Measurements from ENCODE around the gene EXOSC9. TPM values are rescaled to one million over a fixed set of nuclear protein-coding genes. Genes with fewer than 3 reads are reported as not detected.

EXOSC9 gene
- total and polyA plus RNA-seq, 2 donors (not counting 1 experiment from before 2014, with no cell fraction given): 15.5 to 33.8 TPM

GRCh38 chr4:121861426-121861825, 60.3 kb downstream of the EXOSC9 start:
- no peak overlapping the region for H2AFZ ChIP-seq (ENCODE audit: low read length)
- H4K20me1 ChIP-seq (ENCODE audit: control insufficient read depth, extremely low read depth, insufficient read depth, low read length): no peaks in the 10 kb centered on the region
- TF ChIP-seq EZH2 (IDR thresholded peaks at IDR 0.05; ENCODE audit: low read length, missing control alignments): no peak
- TF ChIP-seq, protein P1, sequence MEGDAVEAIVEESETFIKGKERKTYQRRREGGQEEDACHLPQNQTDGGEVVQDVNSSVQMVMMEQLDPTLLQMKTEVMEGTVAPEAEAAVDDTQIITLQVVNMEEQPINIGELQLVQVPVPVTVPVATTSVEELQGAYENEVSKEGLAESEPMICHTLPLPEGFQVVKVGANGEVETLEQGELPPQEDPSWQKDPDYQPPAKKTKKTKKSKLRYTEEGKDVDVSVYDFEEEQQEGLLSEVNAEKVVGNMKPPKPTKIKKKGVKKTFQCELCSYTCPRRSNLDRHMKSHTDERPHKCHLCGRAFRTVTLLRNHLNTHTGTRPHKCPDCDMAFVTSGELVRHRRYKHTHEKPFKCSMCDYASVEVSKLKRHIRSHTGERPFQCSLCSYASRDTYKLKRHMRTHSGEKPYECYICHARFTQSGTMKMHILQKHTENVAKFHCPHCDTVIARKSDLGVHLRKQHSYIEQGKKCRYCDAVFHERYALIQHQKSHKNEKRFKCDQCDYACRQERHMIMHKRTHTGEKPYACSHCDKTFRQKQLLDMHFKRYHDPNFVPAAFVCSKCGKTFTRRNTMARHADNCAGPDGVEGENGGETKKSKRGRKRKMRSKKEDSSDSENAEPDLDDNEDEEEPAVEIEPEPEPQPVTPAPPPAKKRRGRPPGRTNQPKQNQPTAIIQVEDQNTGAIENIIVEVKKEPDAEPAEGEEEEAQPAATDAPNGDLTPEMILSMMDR (conservative IDR thresholded peaks at IDR 0.05 in 1 of 2, IDR thresholded peaks at IDR 0.05 in 1 of 2; ENCODE audit: low read depth in 1 of 2, low read length in 2 of 2): no peak
- no peak overlapping the region for H3K4me3 ChIP-seq (replicated peaks in 1 of 4; ENCODE audit: control extremely low read depth in 1 of 4, insufficient read depth in 1 of 4, low read depth in 3 of 4, low read length in 4 of 4)
- no peak for DNase-seq (ENCODE audit: low read depth in 2 of 2)
- H3K9ac ChIP-seq (ENCODE audit: insufficient read depth, low read length): no peak overlapping the region
- H3K36me3 ChIP-seq (ENCODE audit: control insufficient read depth, insufficient read depth, low read length): peaks cover 5% of the 10 kb centered on the region
- H3K27me3 ChIP-seq (ENCODE audit: control insufficient read depth, insufficient read depth, low read length): no peaks in the 10 kb centered on the region
- H3K79me2 ChIP-seq (ENCODE audit: control insufficient read depth, insufficient read depth, low read length): no peaks in the 10 kb centered on the region
- no peak overlapping the region for H3K27ac ChIP-seq (ENCODE audit: insufficient read depth, low read length)
- no peaks in the 10 kb centered on the region for H3K9me3 ChIP-seq (ENCODE audit: control insufficient read depth, insufficient read depth, low read depth, low read length)
- H3K4me1 ChIP-seq (ENCODE audit: control insufficient read depth, extremely low read depth, insufficient read depth, low read length): no peaks in the 10 kb centered on the region
- no peak overlapping the region for H3K4me2 ChIP-seq (ENCODE audit: extremely low read depth, insufficient read depth, low read length)

GRCh38 chr4:121863799-121864198, 62.7 kb downstream of the EXOSC9 start:
- H3K36me3 ChIP-seq (ENCODE audit: control insufficient read depth, insufficient read depth, low read length): peaks cover 5% of the 10 kb centered on the region
- no peak for TF ChIP-seq EZH2 (IDR thresholded peaks at IDR 0.05; ENCODE audit: low read length, missing control alignments)
- TF ChIP-seq, protein P1 (conservative IDR thresholded peaks at IDR 0.05 in 1 of 2, IDR thresholded peaks at IDR 0.05 in 1 of 2; ENCODE audit: low read depth in 1 of 2, low read length in 2 of 2): no peak

More at GRCh38 chr4:121863799-121864198, 62.7 kb downstream of the EXOSC9 start:
- H3K4me2 ChIP-seq (ENCODE audit: extremely low read depth, insufficient read depth, low read length): no peak overlapping the region
- no peak overlapping the region for H3K4me3 ChIP-seq (replicated peaks in 1 of 4; ENCODE audit: control extremely low read depth in 1 of 4, insufficient read depth in 1 of 4, low read depth in 3 of 4, low read length in 4 of 4)
- H4K20me1 ChIP-seq (ENCODE audit: control insufficient read depth, extremely low read depth, insufficient read depth, low read length): no peaks in the 10 kb centered on the region
- no peaks in the 10 kb centered on the region for H3K27me3 ChIP-seq (ENCODE audit: control insufficient read depth, insufficient read depth, low read length)
- H3K4me1 ChIP-seq (ENCODE audit: control insufficient read depth, extremely low read depth, insufficient read depth, low read length): peaks cover under 1% of the 10 kb centered on the region
- DNase-seq (ENCODE audit: low read depth in 2 of 2): no peak
- no peak overlapping the region for H3K27ac ChIP-seq (ENCODE audit: insufficient read depth, low read length)
- no peak overlapping the region for H2AFZ ChIP-seq (ENCODE audit: low read length)
- no peak overlapping the region for H3K9ac ChIP-seq (ENCODE audit: insufficient read depth, low read length)
- H3K79me2 ChIP-seq (ENCODE audit: control insufficient read depth, insufficient read depth, low read length): peaks cover 2% of the 10 kb centered on the region
- no peaks in the 10 kb centered on the region for H3K9me3 ChIP-seq (ENCODE audit: control insufficient read depth, insufficient read depth, low read depth, low read length)

Other genes starting within 250 kb of the EXOSC9 start
- gene ANXA5, start 104.3 kb upstream of the EXOSC9 start, total RNA-seq: 481 and 602 TPM in 2 replicates
- gene ANXA5, start 104.3 kb upstream of the EXOSC9 start, polyA plus RNA-seq: 1,748 and 2,025 TPM in 2 replicates
- gene SMIM43, start 36.2 kb upstream of the EXOSC9 start, total RNA-seq: 0.26 and 0.83 TPM in 2 replicates
- gene SMIM43, start 36.2 kb upstream of the EXOSC9 start, polyA plus RNA-seq: 1.8 and 2.5 TPM in 2 replicates
- gene CCNA2, start 22.6 kb downstream of the EXOSC9 start, total RNA-seq: 1.3 and 12.6 TPM in 2 replicates
- gene CCNA2, start 22.6 kb downstream of the EXOSC9 start, polyA plus RNA-seq: 14.9 and 45.0 TPM in 2 replicates
- 21.3 and 22.5 TPM in 2 replicates for gene BBS7, start 69.2 kb downstream of the EXOSC9 start, total RNA-seq
- gene BBS7, start 69.2 kb downstream of the EXOSC9 start, polyA plus RNA-seq: 22.7 and 24.4 TPM in 2 replicates
- gene TRPC3, start 150.7 kb downstream of the EXOSC9 start, total RNA-seq: 1.0 and 1.2 TPM in 2 replicates
- 0.52 and 2.3 TPM in 2 replicates for gene TRPC3, start 150.7 kb downstream of the EXOSC9 start, polyA plus RNA-seq

Data from fibroblast of lung (primary cell).